GM11168 (cell line): ENCODE results near the gene RC3H2.

Experiments used
- in situ Hi-C: fragments of 300-500 bp; cut with MboI; formaldehyde crosslinking; loops from one replicate; pipeline ENCODE4 v1.12.0; 2022; ENCODE audit warnings: low sequenced_read_pairs; ENCODE audit not compliant: unreplicated experiment

RC3H2 gene

DNA sequence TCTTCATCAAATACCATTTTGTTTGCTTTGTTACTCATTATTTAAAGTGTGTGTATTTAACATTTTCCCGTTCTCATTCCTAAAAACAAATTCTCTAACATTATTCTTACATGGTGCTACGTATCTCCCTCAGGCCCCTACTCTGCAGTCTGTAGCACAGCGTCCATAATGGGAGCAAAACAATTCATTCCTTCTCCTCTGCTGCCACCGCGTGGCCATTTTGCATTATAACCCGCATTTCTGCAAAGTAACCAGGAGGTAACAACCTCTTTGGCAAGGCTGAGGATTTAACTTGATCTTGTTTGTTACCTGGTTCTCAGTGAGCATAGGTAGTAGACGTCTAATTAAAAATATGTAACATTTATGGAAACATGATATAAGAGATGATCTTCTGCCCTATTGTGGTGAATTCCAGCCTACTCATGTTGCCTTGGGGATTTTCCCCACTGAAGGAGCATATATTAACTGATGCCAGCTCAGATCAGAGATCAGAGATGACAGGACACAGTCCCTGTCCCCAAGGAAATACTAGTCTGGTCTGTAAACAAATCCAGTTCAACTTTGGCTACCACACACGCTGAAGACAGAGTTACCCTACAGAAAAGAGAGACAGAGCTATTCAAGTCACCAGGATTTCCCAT is 94.7 kb downstream of the RC3H2 start:
- in situ Hi-C loops: loop anchor here (5.0 to 25.0 kb wide), 2 partner anchors 343 to 673 kb away; no protein-coding TSS in a partner anchor

DNA sequence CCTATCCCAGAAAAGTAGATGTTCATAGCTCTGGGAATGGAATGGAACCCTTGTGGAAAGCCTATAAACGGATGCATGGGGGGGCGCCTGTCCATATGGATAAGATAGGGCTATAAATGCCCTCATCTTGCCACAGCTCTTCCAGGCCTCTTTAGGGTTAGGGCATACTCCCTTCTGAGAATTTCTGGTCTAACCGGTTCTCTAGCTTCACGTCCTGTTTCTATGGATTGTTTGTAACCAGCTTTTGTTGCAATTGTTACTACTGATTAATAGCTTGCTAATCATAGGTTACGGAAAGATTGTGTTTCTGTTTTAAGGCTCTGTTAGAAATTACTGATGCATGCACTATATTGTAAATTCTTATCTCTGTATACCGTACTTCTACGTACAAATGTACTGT is 95.9 kb downstream of the RC3H2 start:
- in situ Hi-C loops: loop anchor here (25.0 kb wide), 1 partner anchor 672 kb away; no protein-coding TSS in a partner anchor

DNA sequence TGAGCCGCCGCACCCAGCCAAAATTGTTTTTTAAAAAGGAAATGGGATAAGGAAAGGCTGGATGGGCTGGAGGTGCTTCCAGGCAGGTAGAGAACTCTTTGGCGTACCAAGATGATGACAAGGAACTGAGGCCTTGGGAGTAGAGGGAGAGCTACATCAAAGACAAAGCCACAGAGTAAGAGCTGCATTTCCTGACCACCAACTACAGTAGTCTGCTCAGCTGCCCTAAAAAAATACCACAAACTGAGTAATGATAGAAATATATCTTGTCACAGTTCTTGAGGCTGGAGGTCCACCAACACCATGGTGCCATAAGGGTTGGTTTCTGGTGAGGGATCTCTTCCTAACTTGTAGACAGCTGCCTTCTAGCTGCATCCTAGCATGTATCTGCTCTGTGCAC is 97.0 kb downstream of the RC3H2 start:
- in situ Hi-C loops: loop anchor here (25.0 kb wide), 1 partner anchor 671 kb away; no protein-coding TSS in a partner anchor

DNA sequence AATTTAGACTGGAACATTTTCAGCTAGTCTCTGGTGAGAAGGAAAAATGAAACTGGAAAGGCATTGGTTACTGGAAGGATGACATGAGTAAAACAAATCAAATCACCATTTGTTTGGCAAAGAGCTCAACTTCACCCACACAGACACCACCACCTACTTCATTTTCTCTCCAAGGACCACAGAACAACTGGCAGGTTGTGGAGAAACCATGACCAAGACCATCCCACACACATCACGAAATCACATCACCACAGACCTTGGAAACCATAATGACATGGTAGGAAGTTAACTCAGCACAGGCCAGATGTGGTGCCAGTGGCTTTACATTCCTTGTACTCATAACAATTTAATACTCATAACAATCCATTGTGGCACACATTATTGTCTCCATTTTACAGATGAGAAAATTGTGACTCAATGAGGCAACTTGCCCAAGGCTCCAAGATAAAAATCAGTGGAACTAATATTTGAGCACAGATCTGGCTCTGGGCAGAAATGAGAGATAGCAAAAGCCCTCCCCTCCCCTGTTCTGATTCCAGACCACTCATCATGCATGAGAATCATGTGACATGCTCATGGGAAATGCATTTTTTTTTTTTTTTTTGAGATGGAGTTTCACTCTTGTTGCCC is 97.8 kb downstream of the RC3H2 start:
- in situ Hi-C loops: loop anchor here (25.0 kb wide), 1 partner anchor 670 kb away; no protein-coding TSS in a partner anchor

DNA sequence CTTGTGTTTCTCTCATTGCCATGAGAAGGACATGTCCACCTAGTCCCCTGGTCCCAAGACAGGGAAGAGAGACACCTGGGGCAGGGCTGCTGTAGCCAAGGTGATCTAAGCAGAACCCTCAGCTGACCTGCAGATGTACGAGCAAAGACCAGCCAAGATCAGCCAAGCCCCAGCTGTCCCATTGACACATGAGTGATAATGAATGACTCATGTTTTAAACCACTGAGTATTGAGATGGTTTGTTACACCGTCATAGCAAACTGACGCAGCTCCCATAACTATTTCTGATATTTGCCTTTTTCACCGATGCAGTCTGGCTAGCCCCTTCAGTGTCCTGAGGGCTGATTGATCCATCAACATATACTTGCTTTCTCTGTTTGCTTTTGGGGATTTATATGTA is 98.5 kb downstream of the RC3H2 start:
- in situ Hi-C loops: loop anchor here (25.0 kb wide), 1 partner anchor 669 kb away; no protein-coding TSS in a partner anchor

DNA sequence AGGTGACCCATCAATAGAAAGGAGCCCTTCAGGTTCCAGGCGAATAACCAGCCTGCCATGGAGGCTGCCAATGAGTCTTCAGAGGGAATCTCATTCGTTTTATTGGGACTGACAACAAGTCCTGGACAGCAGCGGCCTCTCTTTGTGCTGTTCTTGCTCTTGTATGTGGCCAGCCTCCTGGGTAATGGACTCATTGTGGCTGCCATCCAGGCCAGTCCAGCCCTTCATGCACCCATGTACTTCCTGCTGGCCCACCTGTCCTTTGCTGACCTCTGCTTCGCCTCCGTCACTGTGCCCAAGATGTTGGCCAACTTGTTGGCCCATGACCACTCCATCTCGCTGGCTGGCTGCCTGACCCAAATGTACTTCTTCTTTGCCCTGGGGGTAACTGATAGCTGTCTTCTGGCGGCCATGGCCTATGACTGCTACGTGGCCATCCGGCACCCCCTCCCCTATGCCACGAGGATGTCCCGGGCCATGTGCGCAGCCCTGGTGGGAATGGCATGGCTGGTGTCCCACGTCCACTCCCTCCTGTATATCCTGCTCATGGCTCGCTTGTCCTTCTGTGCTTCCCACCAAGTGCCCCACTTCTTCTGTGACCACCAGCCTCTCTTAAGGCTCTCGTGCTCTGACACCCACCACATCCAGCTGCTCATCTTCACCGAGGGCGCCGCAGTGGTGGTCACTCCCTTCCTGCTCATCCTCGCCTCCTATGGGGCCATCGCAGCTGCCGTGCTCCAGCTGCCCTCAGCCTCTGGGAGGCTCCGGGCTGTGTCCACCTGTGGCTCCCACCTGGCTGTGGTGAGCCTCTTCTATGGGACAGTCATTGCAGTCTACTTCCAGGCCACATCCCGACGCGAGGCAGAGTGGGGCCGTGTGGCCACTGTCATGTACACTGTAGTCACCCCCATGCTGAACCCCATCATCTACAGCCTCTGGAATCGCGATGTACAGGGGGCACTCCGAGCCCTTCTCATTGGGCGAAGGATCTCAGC is 104.8 kb downstream of the RC3H2 start, which contains the start of gene OR1K1:
Gene OR1K1, plus strand, starts transcription at position 58 of the 995 bp plus-strand sequence. Its CDS starts 0 bp downstream, at position 58.
- in situ Hi-C loops: loop anchor here (25.0 kb wide), 1 partner anchor 663 kb away; no protein-coding TSS in a partner anchor

DNA sequence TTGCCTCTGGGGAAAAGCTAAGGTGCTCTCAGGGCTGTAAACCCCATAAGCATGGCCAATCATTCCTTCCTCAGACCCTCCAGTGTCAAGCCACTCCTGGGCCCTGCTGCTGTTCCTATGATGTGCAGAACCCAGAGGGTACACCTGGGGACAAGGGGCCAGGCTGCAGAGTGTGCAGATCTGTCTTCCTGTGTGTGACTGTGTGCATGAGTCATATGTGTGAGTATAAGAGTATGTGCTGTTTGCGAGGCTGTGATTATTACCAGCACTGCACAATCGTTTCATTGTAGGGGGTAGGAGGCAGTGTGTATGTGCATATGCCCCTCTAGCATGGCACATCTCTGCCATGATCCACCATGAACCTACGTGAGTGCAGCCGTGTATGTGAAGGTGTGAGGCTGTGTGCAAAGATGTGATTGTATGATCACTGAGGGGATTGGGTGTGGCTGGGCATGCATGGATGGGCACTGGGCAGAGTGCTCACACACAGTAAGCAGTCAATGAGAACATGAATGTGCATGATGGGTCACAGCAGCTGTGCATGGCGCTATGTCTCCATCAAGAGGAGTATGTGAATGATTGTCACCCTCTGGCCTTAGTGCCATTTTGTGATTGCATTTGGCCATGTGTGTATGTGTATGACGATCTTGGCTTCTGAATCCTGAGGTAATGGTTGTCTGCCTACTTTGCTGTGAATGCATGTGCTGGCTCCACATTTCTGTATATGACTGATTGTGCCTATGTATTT is 107.7 kb downstream of the RC3H2 start:
- in situ Hi-C loops: no loop called here
